Vagina (tissue), 2 donors: ENCODE measurements around the gene CORO2B. TPM values are rescaled to one million over a fixed set of nuclear protein-coding genes. Genes with fewer than 3 reads are reported as not detected.

ENCODE experiments used
- DNase-seq, 2 donors: peaks; one replicate each; pipeline ENCODE4 v3.0.0-alpha.2; 2017; ENCODE audit errors: extremely low spot score in 2 of 2
- H3K27ac ChIP-seq: fragments of 200-600 bp; sonication (generic); one replicate; pipeline ENCODE4 v1.5.1; 2019
- H3K27me3 ChIP-seq: fragments of 200-600 bp; sonication (generic); one replicate; pipeline ENCODE4 v1.5.1; 2019
- H3K36me3 ChIP-seq, 2 donors: fragments of 200-600 bp; sonication (generic); one replicate each; pipeline ENCODE4 v1.5.1; 2017 to 2019
- H3K4me1 ChIP-seq: fragments of 200-600 bp; sonication (generic); one replicate; pipeline ENCODE4 v1.5.1; 2019
- H3K4me3 ChIP-seq, 2 donors: fragments of 200-600 bp; sonication (generic); 1 replicate in 1 of 2; 2 replicates in 1 of 2; pipeline ENCODE4 v1.5.1; 2016 to 2019
- H3K9me3 ChIP-seq: fragments of 200-600 bp; sonication (generic); one replicate; pipeline ENCODE4 v1.5.1; 2019
- POLR2A ChIP-seq, 2 donors: fragments of 450-650 bp; IDR thresholded peaks; one replicate each; pipeline ENCODE4 v1.6.1; 2017; ENCODE audit warnings: antibody characterized with exemption in 2 of 2, mild to moderate bottlenecking in 2 of 2, moderate library complexity in 2 of 2
- POLR2AphosphoS5 ChIP-seq, 2 donors: sonication (generic); formaldehyde crosslinking; IDR thresholded peaks; one replicate each; pipeline ENCODE4 v1.9.0; 2017; ENCODE audit warnings: antibody characterized with exemption in 2 of 2, mild to moderate bottlenecking in 2 of 2, low read depth in 1 of 2; ENCODE audit not compliant: insufficient read depth in 1 of 2
- intact Hi-C: fragments of 100-400 bp; cut with DNase I; formaldehyde crosslinking; loops from one replicate; pipeline ENCODE4 v1.15.1; 2023
- total RNA-seq: library from RNA; depleted of rRNA; stranded (reverse); fragments of >200 nt; gene quantifications from one replicate; pipeline ENCODE4 v1.2.3, GENCODE V29; 2016
- TF ChIP-seq, protein P1 (sequence below), 3 experiments: fragments of 450-650 bp in 2 of 3; fragments of 200-600 bp in 1 of 3; sonication (generic) in 1 of 3; IDR thresholded peaks; one replicate each; pipeline ENCODE4 v1.5.1; 2017 to 2019; ENCODE audit warnings: antibody characterized with exemption in 3 of 3, mild to moderate bottlenecking in 2 of 3, moderate library complexity in 2 of 3

The CORO2B gene
- total RNA-seq, 1 donor from 2014 or later: 4.7 TPM

GRCh38 chr15:68697711-68698690 lies 119.2 kb downstream of the CORO2B start:
- H3K36me3 ChIP-seq: no peaks in the 10 kb centered on the region
- H3K4me1 ChIP-seq: peaks cover 16% of the 10 kb centered on the region
- no peaks in the 10 kb centered on the region for H3K27me3 ChIP-seq
- intact Hi-C loops: no loop called here
- no peak overlapping the region for H3K4me3 ChIP-seq
- TF ChIP-seq POLR2A (IDR thresholded peaks at IDR 0.05) (no peak), POLR2AphosphoS5 (IDR thresholded peaks at IDR 0.05; ENCODE audit: insufficient read depth in 1 of 2, low read depth in 1 of 2) (no peak)
- TF ChIP-seq, protein P1, sequence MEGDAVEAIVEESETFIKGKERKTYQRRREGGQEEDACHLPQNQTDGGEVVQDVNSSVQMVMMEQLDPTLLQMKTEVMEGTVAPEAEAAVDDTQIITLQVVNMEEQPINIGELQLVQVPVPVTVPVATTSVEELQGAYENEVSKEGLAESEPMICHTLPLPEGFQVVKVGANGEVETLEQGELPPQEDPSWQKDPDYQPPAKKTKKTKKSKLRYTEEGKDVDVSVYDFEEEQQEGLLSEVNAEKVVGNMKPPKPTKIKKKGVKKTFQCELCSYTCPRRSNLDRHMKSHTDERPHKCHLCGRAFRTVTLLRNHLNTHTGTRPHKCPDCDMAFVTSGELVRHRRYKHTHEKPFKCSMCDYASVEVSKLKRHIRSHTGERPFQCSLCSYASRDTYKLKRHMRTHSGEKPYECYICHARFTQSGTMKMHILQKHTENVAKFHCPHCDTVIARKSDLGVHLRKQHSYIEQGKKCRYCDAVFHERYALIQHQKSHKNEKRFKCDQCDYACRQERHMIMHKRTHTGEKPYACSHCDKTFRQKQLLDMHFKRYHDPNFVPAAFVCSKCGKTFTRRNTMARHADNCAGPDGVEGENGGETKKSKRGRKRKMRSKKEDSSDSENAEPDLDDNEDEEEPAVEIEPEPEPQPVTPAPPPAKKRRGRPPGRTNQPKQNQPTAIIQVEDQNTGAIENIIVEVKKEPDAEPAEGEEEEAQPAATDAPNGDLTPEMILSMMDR (IDR thresholded peaks at IDR 0.05): no peak
- no peak for DNase-seq
- H3K27ac ChIP-seq: no peak overlapping the region
- H3K9me3 ChIP-seq: no peaks in the 10 kb centered on the region

- intact Hi-C loops: no loop called here
- H3K4me3 ChIP-seq: no peak overlapping the region
- no peaks in the 10 kb centered on the region for H3K9me3 ChIP-seq
- no peak for TF ChIP-seq POLR2AphosphoS5 (IDR thresholded peaks at IDR 0.05; ENCODE audit: insufficient read depth in 1 of 2, low read depth in 1 of 2)
- TF ChIP-seq, protein P1 (IDR thresholded peaks at IDR 0.05): no peak
- no peak for TF ChIP-seq POLR2A (IDR thresholded peaks at IDR 0.05)
- no peaks in the 10 kb centered on the region for H3K36me3 ChIP-seq
- DNase-seq: no peak
- H3K4me1 ChIP-seq: peaks cover 16% of the 10 kb centered on the region
- H3K27me3 ChIP-seq: no peaks in the 10 kb centered on the region
- H3K27ac ChIP-seq: no peak overlapping the region
Measured at GRCh38 chr15:68698708-68699107, 119.9 kb downstream of the CORO2B start.

GRCh38 chr15:68699124-68699880 lies 120.5 kb downstream of the CORO2B start:
- Histone ChIP-seq H3K4me1 (peaks cover 17% of the 10 kb centered on the region), H3K36me3 (no peaks in the 10 kb centered on the region), H3K27me3 (no peaks in the 10 kb centered on the region), H3K27ac (no peak overlapping the region), H3K4me3 (no peak overlapping the region), H3K9me3 (no peaks in the 10 kb centered on the region)
- TF ChIP-seq POLR2A (IDR thresholded peaks at IDR 0.05): no peak
- no peak for TF ChIP-seq POLR2AphosphoS5 (IDR thresholded peaks at IDR 0.05; ENCODE audit: insufficient read depth in 1 of 2, low read depth in 1 of 2)
- TF ChIP-seq, protein P1 (IDR thresholded peaks at IDR 0.05): no peak
- DNase-seq: no peak
- intact Hi-C loops: no loop called here

DNA sequence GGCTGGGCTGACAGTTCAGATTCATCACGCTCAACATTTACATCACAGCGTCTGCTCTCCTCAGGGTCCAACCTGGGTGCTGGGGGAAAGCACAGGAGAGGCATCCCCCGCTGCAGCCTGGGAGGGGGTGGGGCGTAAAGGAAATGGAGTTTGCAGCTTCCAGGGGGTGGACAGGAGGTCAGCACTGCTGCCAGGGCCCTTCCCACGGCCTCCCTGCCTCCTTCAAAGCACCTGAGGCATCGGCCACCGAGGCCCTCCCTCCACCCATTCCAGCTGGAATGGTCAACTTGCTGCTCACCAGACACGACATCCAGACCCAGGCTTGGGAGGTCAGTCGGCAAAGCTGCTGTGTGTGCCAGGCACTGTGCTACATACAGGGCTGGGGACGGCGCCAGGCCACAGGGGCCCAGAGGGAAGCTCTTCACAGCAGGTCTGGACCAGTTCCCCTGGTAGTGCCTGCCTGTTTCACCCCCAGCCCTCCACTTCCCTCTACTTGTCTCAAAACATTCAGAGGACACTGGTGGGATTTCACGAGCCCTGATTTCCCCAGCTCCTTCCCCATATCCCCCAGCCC lies 121.2 kb downstream of the CORO2B start:
- peak overlapping the region; percentile 66 for H3K27ac ChIP-seq
- intact Hi-C loops: no loop called here
- no peak for DNase-seq

More for the DNA sequence above, 121.2 kb downstream of the CORO2B start:
- TF ChIP-seq POLR2A (IDR thresholded peaks at IDR 0.05): no peak
- TF ChIP-seq POLR2AphosphoS5 (IDR thresholded peaks at IDR 0.05; ENCODE audit: insufficient read depth in 1 of 2, low read depth in 1 of 2): no peak
- TF ChIP-seq, protein P1 (IDR thresholded peaks at IDR 0.05): no peak
- Histone ChIP-seq H3K4me1 (peaks cover 20% of the 10 kb centered on the region), H3K4me3 (no peak overlapping the region), H3K36me3 (no peaks in the 10 kb centered on the region), H3K9me3 (no peaks in the 10 kb centered on the region), H3K27me3 (no peaks in the 10 kb centered on the region)
